Measurements from ENCODE around the gene LGI1.
A peak's percentile ranks its signal among the peaks of the same experiment; 100 is the strongest.

Gene LGI1

DNA sequence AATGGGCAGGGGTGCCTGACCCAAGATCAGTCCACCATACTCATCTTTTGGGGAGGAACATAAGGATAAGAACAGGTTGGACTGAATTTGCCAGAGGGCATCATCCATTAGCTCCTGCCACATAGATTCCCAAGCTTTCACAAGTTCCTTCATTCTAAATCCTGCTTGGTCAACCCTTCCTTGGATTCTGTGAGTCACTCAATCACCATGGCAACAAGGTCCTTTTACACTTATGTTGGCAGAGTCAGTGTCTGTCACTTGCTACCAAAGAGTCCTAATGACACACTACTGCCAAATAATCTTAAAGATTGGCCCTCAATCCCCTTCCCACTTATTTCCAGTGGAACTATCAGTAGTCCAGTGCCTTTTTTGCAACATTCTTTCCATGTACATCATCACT, 5.0 kb upstream of the LGI1 start:
- in situ Hi-C loops (cut with HindIII; ENCODE audit: low pct_ligation_motif_present, low pct_unique_long_range_greater_than_20kb, low sequenced_read_pairs), result loop anchor here (25.0 kb wide), 1 partner anchor 110 kb away; no protein-coding TSS in a partner anchor
- peak; percentile 20 for DNase-seq

DNA sequence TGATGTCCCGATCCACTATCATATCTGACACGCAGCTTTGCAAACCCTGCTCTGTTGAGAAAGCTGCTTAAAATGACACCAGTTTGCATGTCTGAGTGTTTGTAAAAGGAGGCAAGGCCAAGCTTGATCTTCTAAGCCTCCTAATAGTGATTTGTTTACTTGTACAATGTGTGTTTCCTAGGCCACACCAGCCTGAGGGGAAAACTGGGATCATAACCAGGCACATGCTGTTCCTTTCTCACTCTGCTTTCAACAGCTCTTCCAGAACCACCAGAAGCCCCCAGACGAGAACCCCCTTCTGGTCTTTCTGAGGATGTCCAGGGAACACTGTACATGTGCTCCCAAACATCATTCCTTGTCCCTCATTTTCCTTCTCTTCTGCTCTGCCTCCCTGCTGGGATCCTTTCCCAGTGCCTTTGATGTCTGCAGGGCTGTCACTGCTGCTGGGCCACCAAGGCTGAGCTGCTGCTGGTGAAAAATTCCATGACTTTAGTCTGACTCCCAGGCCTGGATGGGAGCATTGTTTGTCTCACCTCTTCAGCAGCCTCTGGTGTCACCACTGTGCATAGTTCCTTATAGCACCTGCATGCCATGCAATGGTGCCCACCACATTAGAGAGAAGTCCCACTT, 4.0 kb upstream of the LGI1 start:
- in situ Hi-C loops (cut with HindIII; ENCODE audit: low pct_ligation_motif_present, low pct_unique_long_range_greater_than_20kb, low sequenced_read_pairs), result loop anchor here (25.0 kb wide), 1 partner anchor 109 kb away; no protein-coding TSS in a partner anchor
- no peak for DNase-seq

DNA sequence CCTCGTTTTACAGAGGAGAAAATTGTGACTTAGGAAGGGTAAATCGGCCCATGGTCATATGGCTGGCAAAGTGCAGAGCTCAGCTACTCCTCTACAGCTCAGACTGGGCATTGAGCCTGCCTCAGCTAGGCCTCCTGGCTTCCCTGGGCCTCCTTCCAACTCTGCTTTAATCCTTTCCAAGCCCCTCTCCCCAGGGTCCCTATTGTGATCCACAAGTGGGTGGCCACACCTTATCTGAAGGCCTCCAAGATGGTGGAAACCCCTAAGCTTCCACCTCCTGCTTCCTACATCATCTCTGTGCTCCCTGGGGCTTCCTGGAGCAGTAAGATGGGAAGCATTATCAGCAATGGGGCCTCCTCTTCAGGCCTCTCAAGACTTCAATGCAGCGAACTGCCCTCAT, 3.0 kb upstream of the LGI1 start:
- in situ Hi-C loops (cut with HindIII; ENCODE audit: low pct_ligation_motif_present, low pct_unique_long_range_greater_than_20kb, low sequenced_read_pairs), result loop anchor here (25.0 kb wide), 1 partner anchor 108 kb away; no protein-coding TSS in a partner anchor
- DNase-seq, result no peak

- no peak for DNase-seq
- in situ Hi-C loops (cut with HindIII; ENCODE audit: low pct_ligation_motif_present, low pct_unique_long_range_greater_than_20kb, low sequenced_read_pairs), result loop anchor here (25.0 kb wide), 1 partner anchor 107 kb away; no protein-coding TSS in a partner anchor
Measured at GRCh38 chr10:93755443-93756116, 2.2 kb upstream of the LGI1 start.

GRCh38 chr10:93756118-93756517, 1.6 kb upstream of the LGI1 start:
- DNase-seq, result no peak
- in situ Hi-C loops (cut with HindIII; ENCODE audit: low pct_ligation_motif_present, low pct_unique_long_range_greater_than_20kb, low sequenced_read_pairs), result loop anchor here (25.0 kb wide), 1 partner anchor 106 kb away; no protein-coding TSS in a partner anchor

- in situ Hi-C loops (cut with HindIII; ENCODE audit: low pct_ligation_motif_present, low pct_unique_long_range_greater_than_20kb, low sequenced_read_pairs), result loop anchor here (25.0 kb wide), 1 partner anchor 105 kb away; no protein-coding TSS in a partner anchor
- DNase-seq, result no peak
Measured at GRCh38 chr10:93757136-93757535, 600 bp upstream of the LGI1 start.

DNA sequence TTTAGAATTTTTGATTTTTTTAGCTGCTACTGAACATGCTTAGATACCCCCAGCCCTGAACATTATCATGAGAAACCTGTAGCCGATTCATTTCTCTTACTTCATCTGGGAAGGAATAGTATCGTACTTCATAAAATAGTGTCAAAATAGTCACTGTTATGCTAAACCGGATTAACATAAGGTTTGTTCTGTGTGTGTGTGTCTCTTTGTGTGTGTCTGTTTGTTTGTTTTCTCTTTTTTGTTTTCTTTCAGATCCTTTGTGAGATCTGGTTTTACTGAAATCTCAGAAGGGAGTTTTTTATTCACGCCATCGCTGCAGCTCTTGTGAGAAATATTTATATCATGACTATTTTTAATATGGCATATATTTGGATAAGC, 761 bp downstream of the LGI1 start:
- no peak for DNase-seq
- in situ Hi-C loops (cut with HindIII; ENCODE audit: low pct_ligation_motif_present, low pct_unique_long_range_greater_than_20kb, low sequenced_read_pairs), result loop anchor here (25.0 kb wide), 1 partner anchor 104 kb away; no protein-coding TSS in a partner anchor

GRCh38 chr10:93758891-93759410, 1.2 kb downstream of the LGI1 start:
- in situ Hi-C loops (cut with HindIII; ENCODE audit: low pct_ligation_motif_present, low pct_unique_long_range_greater_than_20kb, low sequenced_read_pairs), result loop anchor here (25.0 kb wide), 1 partner anchor 103 kb away; no protein-coding TSS in a partner anchor
- no peak for DNase-seq

DNA sequence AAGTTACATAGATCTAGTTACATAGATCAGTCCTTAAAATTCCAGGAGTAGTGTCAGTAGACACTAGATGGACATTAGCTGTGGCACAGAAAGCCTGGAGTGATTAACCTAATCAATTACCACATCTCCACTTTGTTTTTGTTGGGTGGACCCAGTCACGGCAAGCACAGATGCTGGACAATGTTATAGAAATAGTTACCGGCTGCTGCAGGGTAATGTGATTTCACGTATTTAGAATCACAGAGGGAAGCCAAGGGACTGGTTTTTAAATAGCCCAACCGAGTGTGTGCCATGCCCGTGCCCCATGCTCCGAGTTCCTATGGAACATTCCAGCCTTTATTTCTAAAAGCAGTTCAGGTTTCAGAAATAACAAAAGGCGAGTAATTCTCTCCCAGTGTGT, 2.8 kb downstream of the LGI1 start:
- in situ Hi-C loops (cut with HindIII; ENCODE audit: low pct_ligation_motif_present, low pct_unique_long_range_greater_than_20kb, low sequenced_read_pairs), result loop anchor here (25.0 kb wide), 1 partner anchor 102 kb away; no protein-coding TSS in a partner anchor
- no peak for DNase-seq

DNA sequence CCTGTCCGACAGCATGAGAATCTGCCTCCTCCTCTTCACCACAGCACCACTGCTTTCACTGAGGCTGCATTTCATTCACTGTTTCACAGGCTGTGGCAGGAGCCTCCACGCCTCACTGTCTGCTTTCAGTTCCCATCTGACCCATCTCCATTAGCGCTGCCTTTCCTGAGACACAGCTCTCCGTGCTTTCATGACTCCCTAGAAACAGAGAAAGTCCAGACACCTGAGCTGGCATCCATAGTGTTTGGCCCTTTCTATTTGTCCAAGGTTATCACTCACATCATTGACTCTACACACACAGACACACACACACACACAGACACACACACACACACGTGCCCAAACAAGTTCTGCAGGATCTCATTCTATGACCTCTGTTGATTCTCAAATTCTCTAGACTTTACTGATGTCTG, 5.2 kb downstream of the LGI1 start:
- DNase-seq, result no peak
- in situ Hi-C loops (cut with HindIII; ENCODE audit: low pct_ligation_motif_present, low pct_unique_long_range_greater_than_20kb, low sequenced_read_pairs), result loop anchor here (25.0 kb wide), 1 partner anchor 99 kb away; no protein-coding TSS in a partner anchor

- DNase-seq, result no peak
- in situ Hi-C loops (cut with HindIII; ENCODE audit: low pct_ligation_motif_present, low pct_unique_long_range_greater_than_20kb, low sequenced_read_pairs), result loop anchor here (25.0 kb wide), 1 partner anchor 95 kb away; no protein-coding TSS in a partner anchor
Measured at GRCh38 chr10:93766918-93767317, 9.2 kb downstream of the LGI1 start.

GRCh38 chr10:93767724-93768399, 10.1 kb downstream of the LGI1 start:
- DNase-seq, result no peak
- in situ Hi-C loops (cut with HindIII; ENCODE audit: low pct_ligation_motif_present, low pct_unique_long_range_greater_than_20kb, low sequenced_read_pairs), result loop anchor here (25.0 kb wide), 1 partner anchor 94 kb away; no protein-coding TSS in a partner anchor

DNA sequence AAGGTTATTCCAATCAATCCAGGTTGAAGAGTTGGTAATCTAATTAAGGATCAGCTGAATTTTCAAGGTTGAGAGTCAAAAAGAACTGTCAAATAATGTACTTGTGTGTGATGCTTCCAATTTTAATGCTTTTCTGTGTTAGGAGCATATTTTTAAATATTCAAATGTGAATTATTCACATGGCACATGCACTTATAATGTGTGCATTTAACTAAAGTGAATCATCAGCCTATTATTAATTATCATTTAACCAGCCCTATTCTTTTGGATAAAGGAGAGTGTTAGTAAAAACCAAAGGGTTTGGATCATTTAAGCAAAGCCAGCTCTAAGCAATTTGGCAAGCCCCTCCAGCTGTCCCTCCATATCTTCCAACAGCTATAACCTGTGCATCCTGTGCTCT, 11.2 kb downstream of the LGI1 start:
- DNase-seq, result no peak
- in situ Hi-C loops (cut with HindIII; ENCODE audit: low pct_ligation_motif_present, low pct_unique_long_range_greater_than_20kb, low sequenced_read_pairs), result loop anchor here (25.0 kb wide), 1 partner anchor 93 kb away; no protein-coding TSS in a partner anchor

- in situ Hi-C loops (cut with HindIII; ENCODE audit: low pct_ligation_motif_present, low pct_unique_long_range_greater_than_20kb, low sequenced_read_pairs), result loop anchor here (25.0 kb wide), 1 partner anchor 91 kb away; no protein-coding TSS in a partner anchor
- DNase-seq, result no peak
Measured at GRCh38 chr10:93771354-93771753, 13.6 kb downstream of the LGI1 start.

- in situ Hi-C loops (cut with HindIII; ENCODE audit: low pct_ligation_motif_present, low pct_unique_long_range_greater_than_20kb, low sequenced_read_pairs), result loop anchor here (25.0 kb wide), 1 partner anchor 89 kb away; no protein-coding TSS in a partner anchor
- no peak for DNase-seq
Measured at GRCh38 chr10:93773120-93773519, 15.4 kb downstream of the LGI1 start.

DNA sequence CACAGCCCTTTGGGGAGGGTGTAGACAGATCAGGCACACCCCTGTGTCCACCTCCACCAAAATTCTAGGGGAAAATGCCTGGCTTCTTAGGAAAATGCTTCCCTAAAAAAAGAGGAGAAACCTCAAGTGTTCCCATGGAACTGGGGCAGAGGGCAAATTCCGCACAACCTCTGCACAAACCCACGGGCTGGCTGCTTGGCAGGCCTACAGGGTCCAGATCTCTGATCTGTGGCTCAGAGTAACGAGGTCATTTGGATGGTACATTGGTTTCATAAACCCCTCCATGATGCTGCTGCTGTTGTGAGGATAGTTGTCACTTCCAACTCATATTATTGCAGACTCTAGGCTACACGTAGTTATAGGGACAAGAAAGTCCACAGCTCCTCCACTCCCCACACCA, 16.0 kb downstream of the LGI1 start:
- in situ Hi-C loops (cut with HindIII; ENCODE audit: low pct_ligation_motif_present, low pct_unique_long_range_greater_than_20kb, low sequenced_read_pairs), result loop anchor here (25.0 kb wide), 1 partner anchor 89 kb away; no protein-coding TSS in a partner anchor
- no peak for DNase-seq

DNA sequence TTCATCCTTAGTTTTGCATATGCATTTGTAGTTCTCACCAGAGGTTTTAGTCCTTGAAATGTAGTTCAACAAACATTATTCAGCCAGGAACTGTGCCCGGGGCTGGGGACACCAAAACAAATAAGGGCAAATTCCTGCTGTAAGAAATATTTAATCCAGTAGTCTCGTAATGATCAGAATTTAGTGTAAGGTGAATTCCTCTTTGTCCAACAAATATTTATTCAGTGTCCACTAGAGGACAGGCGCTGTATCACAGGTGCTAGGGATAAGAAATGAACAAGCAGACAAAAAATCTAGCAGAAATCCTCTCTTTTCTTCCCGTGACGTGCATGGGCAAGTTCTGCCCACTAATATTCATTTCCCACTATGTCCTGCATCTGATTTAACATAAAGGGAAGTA, 17.6 kb downstream of the LGI1 start:
- in situ Hi-C loops (cut with HindIII; ENCODE audit: low pct_ligation_motif_present, low pct_unique_long_range_greater_than_20kb, low sequenced_read_pairs), result no loop called here
- DNase-seq, result no peak

DNA sequence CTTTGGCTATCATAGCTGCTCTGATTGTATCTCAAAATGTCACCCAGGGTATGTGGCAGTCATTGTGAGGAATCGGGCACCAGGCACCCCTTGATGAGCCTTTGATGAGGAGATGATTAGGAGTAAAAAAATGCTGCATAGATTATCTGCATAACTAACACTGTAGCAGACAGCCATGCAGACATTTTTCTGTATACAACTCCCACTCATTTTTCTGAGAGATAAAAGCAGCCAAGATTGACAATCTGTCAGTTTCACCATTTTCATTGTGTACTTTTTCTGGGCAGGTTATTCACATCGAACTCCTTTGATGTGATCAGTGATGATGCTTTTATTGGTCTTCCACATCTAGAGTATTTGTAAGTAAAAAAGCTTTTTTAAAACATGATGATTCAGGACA, 19.4 kb downstream of the LGI1 start:
- in situ Hi-C loops (cut with HindIII; ENCODE audit: low pct_ligation_motif_present, low pct_unique_long_range_greater_than_20kb, low sequenced_read_pairs), result no loop called here
- DNase-seq, result no peak

GRCh38 chr10:93784059-93784458, 26.3 kb downstream of the LGI1 start:
- in situ Hi-C loops (cut with HindIII; ENCODE audit: low pct_ligation_motif_present, low pct_unique_long_range_greater_than_20kb, low sequenced_read_pairs), result no loop called here
- DNase-seq, result no peak

Data from ACHN (cell line).